GM21717 (cell line): ENCODE measurements around the gene SPA17.

Experiments
- ATAC-seq: cut with Tn5 transposase; IDR thresholded peaks from one replicate; pipeline ENCODE4 v1.9.1; 2021; ENCODE audit warnings: mild to moderate bottlenecking, moderate library complexity; ENCODE audit not compliant: unreplicated experiment

SPA17 gene

GRCh38 chr11:124661553-124661952 lies 12.2 kb upstream of the SPA17 start:
- ATAC-seq, result no peak

- no peak for ATAC-seq
These were observed 11.6 kb upstream of the SPA17 start for GRCh38 chr11:124662106-124662505.

- ATAC-seq, result no peak
These were observed 9.8 kb upstream of the SPA17 start for GRCh38 chr11:124663861-124664260.

GRCh38 chr11:124667601-124668000 lies 6.1 kb upstream of the SPA17 start:
- ATAC-seq, result no peak

- no peak for ATAC-seq
These were observed 4.5 kb upstream of the SPA17 start for GRCh38 chr11:124669193-124669592.

GRCh38 chr11:124670732-124671131 lies 3.0 kb upstream of the SPA17 start:
- ATAC-seq, result no peak

GRCh38 chr11:124672536-124673215 lies 1.0 kb upstream of the SPA17 start:
- ATAC-seq, result no peak

GRCh38 chr11:124674168-124674517 lies 439 bp downstream of the SPA17 start:
- no peak for ATAC-seq

GRCh38 chr11:124674571-124674970 lies 867 bp downstream of the SPA17 start:
- no peak for ATAC-seq

GRCh38 chr11:124676386-124676785 lies 2.7 kb downstream of the SPA17 start:
- no peak for ATAC-seq

GRCh38 chr11:124678416-124678815 lies 4.7 kb downstream of the SPA17 start:
- no peak for ATAC-seq

- no peak for ATAC-seq
These were observed 7.7 kb downstream of the SPA17 start for GRCh38 chr11:124681421-124681820.

- ATAC-seq, result no peak
These were observed 8.7 kb downstream of the SPA17 start for GRCh38 chr11:124682443-124682842.

GRCh38 chr11:124693142-124693541 lies 19.4 kb downstream of the SPA17 start:
- ATAC-seq, result no peak

GRCh38 chr11:124699547-124699946 lies 25.8 kb downstream of the SPA17 start:
- no peak for ATAC-seq

GRCh38 chr11:124700028-124700427 lies 26.3 kb downstream of the SPA17 start:
- ATAC-seq, result no peak

GRCh38 chr11:124707829-124708228 lies 34.1 kb downstream of the SPA17 start:
- ATAC-seq, result no peak

GRCh38 chr11:124712392-124712791 lies 38.7 kb downstream of the SPA17 start:
- ATAC-seq, result no peak

- ATAC-seq, result no peak
These were observed 42.9 kb downstream of the SPA17 start for GRCh38 chr11:124716591-124716990.

GRCh38 chr11:124717421-124717785 lies 43.7 kb downstream of the SPA17 start:
- no peak for ATAC-seq

- no peak for ATAC-seq
These were observed 44.3 kb downstream of the SPA17 start for GRCh38 chr11:124717786-124718651.

- ATAC-seq, result no peak
These were observed 45.1 kb downstream of the SPA17 start for GRCh38 chr11:124718801-124719200.
